DND-41 (cell line): Measurements from ENCODE around the gene AUH.

Experiments used
- CTCF ChIP-seq: IDR thresholded peaks from 2 replicates; pipeline ENCODE4 v1.5.1; 2012; ENCODE audit warnings: borderline replicate concordance, low read length, moderate library complexity, mild to moderate bottlenecking; ENCODE audit not compliant: poor library complexity, severe bottlenecking; ENCODE audit errors: extremely low read depth
- EZH2 ChIP-seq: IDR thresholded peaks from 3 replicates; pipeline ENCODE4 v1.6.1; 2012; ENCODE audit warnings: borderline replicate concordance, low read depth, mild to moderate bottlenecking, moderate library complexity, low read length, inconsistent platforms; ENCODE audit not compliant: severe bottlenecking

- TF ChIP-seq CTCF = no peak
- TF ChIP-seq EZH2 = no peak
Observed at GRCh38 chr9:91214867-91215266, 146.9 kb downstream of the AUH start.
